HG03045 (cell line): Measurements from ENCODE around the gene ZNF273.
A peak's percentile ranks its signal among the peaks of the same experiment; 100 is the strongest.
"Not testable (repeated sequence)": the region's sequence is repeated elsewhere in the genome, so short reads cannot be mapped to it uniquely, and the experiment has no call there.

ENCODE experiments used
- ATAC-seq: cut with Tn5 transposase; IDR thresholded peaks from one replicate; pipeline ENCODE4 v1.9.1; 2021; ENCODE audit warnings: mild to moderate bottlenecking, moderate library complexity; ENCODE audit not compliant: unreplicated experiment

Gene ZNF273

GRCh38 chr7:64902806-64903721 is at the start of gene ZNF273:
Gene ZNF273 (plus strand): TSS chr7:64903273. CDS start chr7:64903318, 45 bp downstream.
- peak; percentile 99 for ATAC-seq

- no peak for ATAC-seq
Measured at GRCh38 chr7:64853679-64854078, 49.4 kb upstream of the ZNF273 start.

DNA sequence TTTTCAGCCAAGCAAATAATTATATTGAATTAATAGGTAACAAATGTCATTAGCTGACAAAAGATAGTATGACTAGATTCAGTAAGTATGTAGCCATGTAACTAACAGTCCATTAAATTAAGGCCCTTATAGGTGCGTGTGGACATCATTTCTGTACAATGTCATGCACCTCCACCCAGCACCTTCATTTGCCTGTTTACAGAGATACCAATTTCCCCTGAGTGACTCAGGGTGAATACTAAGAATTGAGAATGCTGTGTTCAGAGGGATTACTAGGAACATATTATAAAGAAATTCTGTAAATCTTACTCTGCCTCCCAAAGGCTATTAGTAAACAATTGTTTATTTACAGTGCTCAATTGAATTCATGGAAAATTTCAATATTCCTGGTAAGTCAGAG is 48.1 kb upstream of the ZNF273 start:
- no peak for ATAC-seq

DNA sequence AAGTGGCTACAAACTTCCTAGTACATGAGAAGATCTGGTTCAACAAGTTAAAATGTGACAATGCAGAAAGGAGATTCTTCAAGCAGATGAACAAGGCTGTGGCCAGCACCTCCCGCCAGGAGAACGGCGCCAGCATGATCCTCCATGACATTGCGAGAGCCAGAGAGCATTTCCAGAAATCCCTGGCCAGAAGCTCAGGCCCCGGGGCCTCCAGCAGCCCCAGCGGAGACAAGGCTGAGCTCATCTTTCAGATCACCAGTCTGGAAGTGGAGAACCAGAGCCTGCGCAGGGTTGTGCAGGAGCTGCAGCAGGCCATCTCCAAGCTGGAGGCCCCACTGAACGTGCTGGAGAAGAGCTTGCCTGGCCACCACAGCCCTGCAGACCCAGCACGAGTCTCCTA is 40.1 kb upstream of the ZNF273 start:
- ATAC-seq = no peak

- ATAC-seq = not testable (repeated sequence)
Measured at GRCh38 chr7:64863530-64863929, 39.5 kb upstream of the ZNF273 start.

GRCh38 chr7:64863969-64864368 is 39.1 kb upstream of the ZNF273 start:
- ATAC-seq = no peak

DNA sequence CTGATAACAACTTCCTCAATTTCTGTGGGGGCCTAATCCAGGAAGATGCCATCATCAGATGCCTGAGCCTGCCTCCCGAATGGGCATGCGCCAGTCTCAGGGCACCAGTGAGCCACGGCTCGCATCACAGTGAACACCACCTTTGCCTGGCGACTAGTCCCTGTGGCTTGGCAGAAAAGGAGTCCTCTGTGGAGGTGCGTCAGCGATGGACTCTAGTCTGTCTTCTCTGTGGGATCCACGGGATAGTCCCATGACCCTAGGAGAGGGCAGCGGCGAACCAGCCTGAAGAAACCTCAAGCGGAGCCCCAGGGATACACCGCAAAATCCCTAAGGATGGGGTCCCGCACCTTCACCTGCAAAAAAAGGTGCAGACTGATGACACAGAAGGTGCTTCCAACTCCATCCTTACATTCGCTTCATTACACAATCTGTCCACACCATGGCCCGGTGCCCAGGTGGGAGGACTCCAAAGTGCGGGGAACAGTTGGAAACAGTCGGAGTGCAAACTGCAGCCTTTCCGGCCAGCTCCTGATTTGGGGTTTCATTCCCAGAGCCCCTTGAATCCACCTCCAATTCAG is 35.1 kb upstream of the ZNF273 start:
- no peak for ATAC-seq

- no peak for ATAC-seq
Measured at GRCh38 chr7:64868499-64868898, 34.6 kb upstream of the ZNF273 start.

DNA sequence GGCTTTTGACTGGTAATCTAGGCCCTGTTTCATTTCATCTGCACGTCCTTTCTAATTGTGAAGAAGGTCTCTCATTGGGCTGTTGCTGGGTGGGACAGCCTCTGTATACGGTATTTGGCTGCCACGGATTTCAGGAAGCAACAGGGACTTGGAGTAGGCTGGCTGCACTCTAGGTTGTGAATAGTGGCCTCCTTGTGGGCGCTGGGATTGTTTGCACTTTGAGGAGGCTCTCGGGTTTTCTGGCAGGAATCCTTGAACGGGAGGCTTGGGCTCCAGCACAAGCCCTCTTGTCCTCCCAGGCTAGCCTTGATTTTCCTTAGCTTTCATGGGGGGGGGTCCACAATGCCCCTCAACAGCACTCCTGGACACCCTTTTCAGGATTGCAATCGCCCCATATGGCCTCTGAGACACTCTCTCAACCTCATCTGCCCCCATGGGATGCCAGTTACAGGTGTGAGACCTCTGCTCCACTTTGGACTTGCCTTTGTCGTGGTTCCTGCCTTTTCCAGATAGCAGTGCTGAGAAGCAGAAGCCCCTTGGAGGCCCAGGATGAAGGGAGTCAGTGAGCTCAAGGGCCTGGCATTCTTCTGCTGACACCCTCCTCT is 33.9 kb upstream of the ZNF273 start:
- ATAC-seq = no peak

GRCh38 chr7:64869912-64870562 is 33.0 kb upstream of the ZNF273 start:
- ATAC-seq = no peak

- no peak for ATAC-seq
Measured at GRCh38 chr7:64870656-64871055, 32.4 kb upstream of the ZNF273 start.

DNA sequence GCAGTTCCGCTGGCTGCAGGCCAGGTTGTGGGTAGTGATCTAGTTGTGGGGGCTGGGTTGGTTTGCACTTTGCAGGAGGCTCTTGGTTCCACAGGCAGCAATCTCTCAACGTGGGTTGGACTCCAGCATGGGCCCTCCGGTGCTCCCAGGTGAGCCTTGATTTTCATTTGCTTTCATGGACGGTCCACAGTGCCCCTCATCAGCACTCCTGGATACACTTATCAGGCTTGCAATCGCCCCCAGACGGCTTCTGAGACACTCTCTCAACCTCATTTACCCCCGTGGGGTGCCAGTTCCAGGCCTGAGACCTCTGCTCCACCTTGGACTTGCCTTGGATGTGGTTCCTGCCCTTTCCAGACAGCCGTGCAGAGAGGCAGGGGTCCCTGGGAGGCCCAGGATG is 31.3 kb upstream of the ZNF273 start:
- ATAC-seq = no peak

DNA sequence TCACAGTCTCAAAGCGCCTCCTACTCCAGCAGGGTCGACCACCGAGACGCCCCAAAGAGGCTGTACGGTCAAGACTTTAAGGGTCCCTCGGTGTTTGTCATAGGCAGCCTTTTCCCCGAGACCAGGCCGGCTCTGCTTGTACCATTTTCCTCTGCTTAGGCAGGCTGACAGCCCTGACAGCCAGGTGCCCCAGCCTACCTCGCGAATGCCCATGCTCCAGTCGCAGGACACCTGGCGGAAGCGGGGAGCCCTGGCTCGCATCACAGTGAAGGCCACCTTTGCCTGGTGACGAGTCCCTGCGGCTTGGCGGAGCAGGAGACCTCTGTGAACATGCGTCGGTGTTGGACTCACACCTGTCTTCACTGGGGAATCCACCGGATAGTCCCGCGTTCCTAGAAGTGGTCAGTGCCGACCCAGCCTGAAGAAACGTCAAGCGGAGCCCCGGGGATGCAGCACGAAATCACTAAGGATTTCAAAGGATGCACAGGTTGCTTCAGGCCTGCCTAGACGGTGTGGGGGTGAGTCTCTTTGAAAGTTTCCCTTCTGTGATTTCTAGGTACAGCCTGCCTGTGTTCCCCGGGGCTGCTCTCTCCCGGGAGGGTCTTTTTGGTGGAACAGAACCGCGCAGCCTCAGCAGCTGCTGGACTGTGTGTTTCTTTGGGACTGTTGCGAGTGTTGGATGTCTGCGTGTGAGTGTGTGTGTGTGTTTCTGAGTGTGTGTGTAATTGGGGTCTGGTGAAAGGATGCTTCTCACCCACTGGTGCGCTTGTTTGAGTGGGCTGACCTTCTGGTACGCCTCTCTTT is 30.5 kb upstream of the ZNF273 start:
- ATAC-seq = no peak

DNA sequence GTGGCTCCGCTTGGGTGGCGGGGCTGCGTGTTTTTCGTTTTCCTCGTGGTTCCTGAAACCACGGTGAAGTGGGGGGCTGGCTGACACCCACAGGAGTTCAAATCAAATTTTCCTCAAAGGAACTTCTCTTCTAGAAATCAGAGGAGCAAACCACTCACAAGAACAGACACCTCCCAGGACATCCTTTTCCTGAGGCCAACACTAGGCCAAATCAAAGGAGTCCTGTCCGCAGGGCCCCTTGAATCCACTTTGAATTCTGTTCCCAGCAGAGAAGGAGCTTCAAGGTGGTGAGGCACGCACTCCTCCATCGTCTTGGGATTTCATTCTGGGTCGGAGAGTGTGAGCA is 29.9 kb upstream of the ZNF273 start:
- ATAC-seq = no peak

GRCh38 chr7:64873517-64873916 is 29.6 kb upstream of the ZNF273 start:
- no peak for ATAC-seq

- no peak for ATAC-seq
Measured at GRCh38 chr7:64874114-64874513, 29.0 kb upstream of the ZNF273 start.

- ATAC-seq = no peak
Measured at GRCh38 chr7:64874562-64875250, 28.4 kb upstream of the ZNF273 start.

DNA sequence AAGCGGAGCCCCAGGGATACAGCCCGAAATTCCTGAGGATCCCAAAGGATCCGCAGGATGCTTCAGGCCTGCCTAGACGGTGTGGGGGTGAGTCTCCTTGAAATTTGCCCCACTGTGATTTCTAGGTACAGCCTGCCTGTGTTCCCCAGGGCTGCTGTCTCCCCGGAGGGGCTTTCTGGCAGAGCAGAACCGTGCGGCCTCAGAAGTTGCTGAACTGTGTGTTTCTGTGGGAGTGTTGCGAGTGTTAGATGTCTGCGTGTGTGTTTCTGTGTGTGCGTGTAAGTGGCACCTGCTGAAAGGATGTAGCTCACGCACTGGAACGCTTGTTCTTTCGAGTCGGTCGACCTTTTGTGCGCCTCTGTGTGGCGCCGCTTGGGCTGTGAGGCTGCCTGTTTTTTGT is 27.8 kb upstream of the ZNF273 start:
- no peak for ATAC-seq

GRCh38 chr7:64875658-64876406 is 27.2 kb upstream of the ZNF273 start:
- no peak for ATAC-seq
